H1 (cell line): ENCODE measurements around the gene SLC27A4. TPM values are rescaled to one million over a fixed set of nuclear protein-coding genes. Genes with fewer than 3 reads are reported as not detected.

ENCODE experiments used
- CTCF ChIA-PET: fragments of 300-600 bp; sonication (Branson Sonifier 250); formaldehyde crosslinking; loops from one replicate; lab custom pipeline; 2021; ENCODE audit not compliant: partially characterized antibody; lab: Charles Lee
- POLR2A ChIA-PET: fragments of 300-600 bp; sonication (Branson Sonifier 250); formaldehyde crosslinking; loops from one replicate; lab custom pipeline; 2021; ENCODE audit warnings: inconsistent platforms; ENCODE audit not compliant: partially characterized antibody; lab: Charles Lee
- DNase-seq, 2 experiments: peaks; one replicate each; pipeline versions ENCODE4 v3.0.0 to v3.0.0-alpha.2; 2010 to 2022; ENCODE audit warnings: low spot score in 2 of 2, low read depth in 1 of 2, mixed read lengths in 1 of 2
- FAIRE-seq: peaks from 2 replicates; lab custom pipeline; 2011; peaks lifted over from hg19 to GRCh38; lab: Jason Lieb, UNC
- H2AFZ ChIP-seq: 2 replicates; pipeline ENCODE4 v1.8.1; 2012; ENCODE audit warnings: low read length, inconsistent platforms
- H2AK5ac ChIP-seq: 2 replicates; pipeline ENCODE4 v1.6.1; 2013; ENCODE audit warnings: low read depth, low read length
- H2BK120ac ChIP-seq: replicated peaks from 2 replicates; pipeline ENCODE3; 2013; ENCODE audit warnings: low read depth, low read length, inconsistent platforms
- H2BK12ac ChIP-seq: 2 replicates; pipeline ENCODE4 v1.6.1; 2013; ENCODE audit warnings: low read depth, low read length
- H2BK15ac ChIP-seq: 2 replicates; pipeline ENCODE4 v1.6.1; 2013; ENCODE audit warnings: low read length
- H2BK20ac ChIP-seq: 2 replicates; pipeline ENCODE4 v1.6.1; 2013; ENCODE audit warnings: low read length
- H2BK5ac ChIP-seq: 2 replicates; pipeline ENCODE4 v1.6.1; 2013; ENCODE audit warnings: low read depth, low read length
- H3K14ac ChIP-seq: 2 replicates; pipeline ENCODE4 v1.6.1; 2013; ENCODE audit warnings: inconsistent platforms; ENCODE audit not compliant: insufficient read length
- H3K18ac ChIP-seq: 2 replicates; pipeline ENCODE4 v1.6.1; 2013; ENCODE audit warnings: low read length; ENCODE audit errors: extremely low read depth
- H3K23ac ChIP-seq: 2 replicates; pipeline ENCODE4 v1.6.1; 2013; ENCODE audit warnings: inconsistent platforms; ENCODE audit not compliant: insufficient read length
- H3K23me2 ChIP-seq: 2 replicates; pipeline ENCODE4 v1.6.1; 2013; ENCODE audit warnings: low read depth, low read length
- H3K27ac ChIP-seq: 2 replicates; pipeline ENCODE4 v1.6.1; 2011; ENCODE audit warnings: low read depth, low read length, inconsistent platforms
- H3K27me3 ChIP-seq, 4 experiments: replicated peaks in 1 of 4; 1 replicate in 1 of 4; 2 replicates in 3 of 4; pipeline versions ENCODE4 v1.6.1 to v1.8.1; 2011 to 2013; ENCODE audit warnings: low read length in 3 of 4, mild to moderate bottlenecking in 3 of 4, inconsistent platforms in 2 of 4, mixed read lengths in 2 of 4, moderate library complexity in 1 of 4; ENCODE audit not compliant: control insufficient read depth in 3 of 4, insufficient read depth in 3 of 4; ENCODE audit errors: extremely low read depth in 1 of 4
- H3K36me3 ChIP-seq, 4 experiments: 2 replicates each; pipeline versions ENCODE4 v1.6.1 to v1.8.1; 2011 to 2013; ENCODE audit warnings: mild to moderate bottlenecking in 4 of 4, low read length in 3 of 4, moderate library complexity in 2 of 4, control low read depth in 1 of 4, inconsistent platforms in 1 of 4; ENCODE audit not compliant: insufficient read depth in 4 of 4, control insufficient read depth in 2 of 4
- H3K4ac ChIP-seq: replicated peaks from 2 replicates; pipeline ENCODE3; 2013; ENCODE audit warnings: low read length, low read depth, mixed read lengths, inconsistent platforms; ENCODE audit not compliant: insufficient read length
- H3K4me1 ChIP-seq, 4 experiments: replicated peaks in 1 of 4; 1 replicate in 1 of 4; 2 replicates in 3 of 4; pipeline versions ENCODE4 v1.6.1 to v1.8.1; 2011 to 2013; ENCODE audit warnings: low read length in 3 of 4, inconsistent platforms in 2 of 4, mixed read lengths in 1 of 4; ENCODE audit not compliant: insufficient read depth in 4 of 4, control insufficient read depth in 3 of 4
- H3K4me2 ChIP-seq, 2 experiments: 2 replicates each; pipeline versions ENCODE4 v1.6.1 to v1.8.1; 2011 to 2013; ENCODE audit warnings: low read depth in 2 of 2, low read length in 2 of 2, control low read depth in 1 of 2, inconsistent platforms in 1 of 2, mild to moderate bottlenecking in 1 of 2; ENCODE audit not compliant: insufficient read depth in 1 of 2
- H3K4me3 ChIP-seq, 4 experiments: fragments of 200-600, 300-600 bp in 1 of 4; sonication (generic), shearing (Covaris generic), sonication (Bioruptor Twin) in 1 of 4; 2 replicates each; pipeline versions ENCODE4 v1.5.1 to v1.8.1; 2011 to 2016; ENCODE audit warnings: low read length in 4 of 4, low read depth in 3 of 4, control low read depth in 2 of 4, inconsistent platforms in 2 of 4, mild to moderate bottlenecking in 2 of 4, mixed read lengths in 1 of 4, moderate library complexity in 1 of 4; ENCODE audit not compliant: insufficient read depth in 2 of 4; ENCODE audit errors: extremely low read depth in 1 of 4
- H3K56ac ChIP-seq: replicated peaks from 2 replicates; pipeline ENCODE3; 2013; ENCODE audit warnings: low read depth, mild to moderate bottlenecking, mixed read lengths, low read length, inconsistent platforms; ENCODE audit not compliant: insufficient read length
- H3K79me1 ChIP-seq: 2 replicates; pipeline ENCODE4 v1.6.1; 2013; ENCODE audit warnings: low read depth, low read length, control low read depth
- H3K79me2 ChIP-seq, 2 experiments: 2 replicates each; pipeline versions ENCODE4 v1.6.1 to v1.8.1; 2012 to 2013; ENCODE audit warnings: low read length in 2 of 2, mild to moderate bottlenecking in 2 of 2, inconsistent platforms in 1 of 2; ENCODE audit not compliant: insufficient read depth in 2 of 2, control insufficient read depth in 1 of 2
- H3K9ac ChIP-seq, 4 experiments: replicated peaks in 1 of 4; 1 replicate in 1 of 4; 2 replicates in 3 of 4; pipeline versions ENCODE4 v1.6.1 to v1.8.1; 2011 to 2013; ENCODE audit warnings: low read depth in 3 of 4, low read length in 3 of 4, control low read depth in 2 of 4, mild to moderate bottlenecking in 2 of 4, moderate library complexity in 2 of 4, inconsistent platforms in 1 of 4; ENCODE audit errors: extremely low read depth in 1 of 4
- H3K9me3 ChIP-seq, 2 experiments: 2 replicates each; pipeline versions ENCODE4 v1.6.1 to v1.8.1; 2012 to 2013; ENCODE audit warnings: mild to moderate bottlenecking in 2 of 2, moderate library complexity in 2 of 2, control low read depth in 1 of 2, inconsistent platforms in 1 of 2, low read depth in 1 of 2, low read length in 1 of 2, mixed read lengths in 1 of 2; ENCODE audit not compliant: insufficient read depth in 2 of 2
- H4K20me1 ChIP-seq, 2 experiments: replicated peaks in 1 of 2; 2 replicates each; pipeline versions ENCODE3 to v1.8.1; 2011 to 2013; ENCODE audit warnings: inconsistent platforms in 2 of 2, low read length in 2 of 2, mild to moderate bottlenecking in 1 of 2; ENCODE audit not compliant: insufficient read depth in 2 of 2, control insufficient read depth in 1 of 2
- H4K5ac ChIP-seq: 2 replicates; pipeline ENCODE4 v1.6.1; 2013; ENCODE audit warnings: low read length, low read depth, mixed read lengths, inconsistent platforms; ENCODE audit not compliant: insufficient read length
- H4K8ac ChIP-seq: 2 replicates; pipeline ENCODE4 v1.8.0; 2013; ENCODE audit warnings: mild to moderate bottlenecking, moderate library complexity, low read length, inconsistent platforms; ENCODE audit not compliant: insufficient read depth; ENCODE audit errors: extremely low read depth
- H4K91ac ChIP-seq: replicated peaks from 2 replicates; pipeline ENCODE3; 2013; ENCODE audit warnings: low read length, mixed read lengths, inconsistent platforms; ENCODE audit not compliant: insufficient read length
- POLR2A ChIP-seq, 2 experiments: IDR thresholded peaks; 1 replicate in 1 of 2; 2 replicates in 1 of 2; pipeline ENCODE4 v1.6.1; 2011; ENCODE audit warnings: low read depth in 2 of 2, low read length in 2 of 2, mild to moderate bottlenecking in 2 of 2; ENCODE audit errors: control extremely low read depth in 1 of 2
- SIX5 ChIP-seq: IDR thresholded peaks from 2 replicates; pipeline ENCODE4 v1.6.1; 2011; ENCODE audit warnings: mild to moderate bottlenecking, low read depth, low read length
- WGBS, 2 experiments: shearing (Covaris generic) in 1 of 2; methylation state at CpG; one replicate each; pipeline versions ENCODE4 v1.1.6 to v1.1.7; 2013 to 2015; ENCODE audit warnings: low lambda C conversion rate in 2 of 2, mixed read lengths in 2 of 2, inconsistent platforms in 1 of 2, low coverage in 1 of 2, missing lambda C conversion rate in 1 of 2; ENCODE audit not compliant: insufficient replicate concordance in 2 of 2, insufficient coverage in 1 of 2, insufficient read length in 1 of 2; ENCODE audit errors: extremely low coverage in 1 of 2, missing lambda C conversion rate in 1 of 2; 5-methylcytosine and 5-hydroxymethylcytosine counted together
- polyA plus RNA-seq, 7 experiments: library from polyadenylated mRNA; depleted of rRNA in 3 of 7; stranded (reverse) in 5 of 7; unstranded in 2 of 7; fragments of >200 nt in 5 of 7; fragments of 200-250 nt in 2 of 7; gene quantifications; 1 replicate in 5 of 7; 2 replicates in 1 of 7; 4 replicates in 1 of 7; pipeline versions ENCODE4 v1.2.1 to v1.2.3, GENCODE V29; 2011 to 2013; ENCODE audit warnings: missing spikeins in 2 of 7, mixed read lengths in 2 of 7
- total RNA-seq: library from RNA; stranded (reverse); fragmentation: NEBNext Ultra II Directional; extraction: Animal tissue kit (Norgen Biotek cat#: 25700); gene quantifications from 2 replicates; pipeline ENCODE4 v1.2.1, GENCODE V29; 2021

SLC27A4 gene
- total and polyA plus RNA-seq, 2 of the 8 experiments (the other 6 are each of a cell fraction or from before 2014, with no cell fraction given): 14.9 to 20.5 TPM

- H3K4me2 ChIP-seq: no peak overlapping the region
- ChIA-PET CTCF (interaction anchor here (0.5 to 2.1 kb wide), 10 partner anchors 9 to 162 kb away, joined by 3 to 13 read pairs (median 4); partner anchors contain the start of gene CERCAM), POLR2A (interaction anchor here (0.9 to 3.1 kb wide), 9 partner anchors 8 to 54 kb away, joined by 3 to 13 read pairs (median 8); no protein-coding TSS in a partner anchor)
- peaks cover 0 to 9% (median 2%) of the 10 kb centered on the region in 4 experiments; a peak in 4 of 8 replicates for H3K36me3 ChIP-seq
- no peak overlapping the region for H2AFZ ChIP-seq
- H3K4me1 ChIP-seq: no peaks in the 10 kb centered on the region; a peak in 1 of 7 replicates
- no peak overlapping the region for H3K56ac ChIP-seq
- no peak overlapping the region for H2BK5ac ChIP-seq
- no peak overlapping the region for H3K4ac ChIP-seq
- H4K5ac ChIP-seq: no peak overlapping the region
- H3K79me1 ChIP-seq: no peaks in the 10 kb centered on the region
- no peaks in the 10 kb centered on the region; a peak in 1 of 7 replicates for H3K27me3 ChIP-seq
- no peaks in the 10 kb centered on the region for H3K9me3 ChIP-seq
- H3K79me2 ChIP-seq: no peaks in the 10 kb centered on the region
- no peak overlapping the region for H3K18ac ChIP-seq
- H4K8ac ChIP-seq: no peak overlapping the region
- peaks cover 2% of the 10 kb centered on the region; the same call in 1 of the 2 replicates for H3K23me2 ChIP-seq
- no peak overlapping the region for H2BK12ac ChIP-seq
- DNase-seq: no peak
- no peaks in the 10 kb centered on the region for H4K20me1 ChIP-seq
- H4K91ac ChIP-seq: no peak overlapping the region
- no peak overlapping the region for H2AK5ac ChIP-seq
- no peak overlapping the region for H3K14ac ChIP-seq
- H2BK20ac ChIP-seq: no peak overlapping the region
- no peak for TF ChIP-seq SIX5
- TF ChIP-seq POLR2A (IDR thresholded peaks at IDR 0.05; ENCODE audit: control extremely low read depth in 1 of 2, low read depth in 2 of 2, low read length in 2 of 2): 0 out of 3 replicates have a peak, but pooled peaks of 1 of the 2 experiments have one; percentile 14
- H3K9ac ChIP-seq: no peak overlapping the region
- WGBS, 2 experiments: 89% methylated on average over 2 of the region's 2 CpGs; no CpG with 5 or more reads in 1 of the 2 experiments
- H2BK15ac ChIP-seq: no peak overlapping the region
- H3K27ac ChIP-seq: no peak overlapping the region
- no peak overlapping the region for H3K4me3 ChIP-seq
- FAIRE-seq: no peak
- no peak overlapping the region for H3K23ac ChIP-seq
- H2BK120ac ChIP-seq: no peak overlapping the region
Observed at GRCh38 chr9:128335914-128336313, 4.4 kb upstream of the SLC27A4 start.
